Measurements from ENCODE around the gene ELMOD2. TPM values are rescaled to one million over a fixed set of nuclear protein-coding genes. Genes with fewer than 3 reads are reported as not detected.

ELMOD2 gene
- total RNA-seq, 1 experiment from 2014 or later, result 24.8 TPM

DNA sequence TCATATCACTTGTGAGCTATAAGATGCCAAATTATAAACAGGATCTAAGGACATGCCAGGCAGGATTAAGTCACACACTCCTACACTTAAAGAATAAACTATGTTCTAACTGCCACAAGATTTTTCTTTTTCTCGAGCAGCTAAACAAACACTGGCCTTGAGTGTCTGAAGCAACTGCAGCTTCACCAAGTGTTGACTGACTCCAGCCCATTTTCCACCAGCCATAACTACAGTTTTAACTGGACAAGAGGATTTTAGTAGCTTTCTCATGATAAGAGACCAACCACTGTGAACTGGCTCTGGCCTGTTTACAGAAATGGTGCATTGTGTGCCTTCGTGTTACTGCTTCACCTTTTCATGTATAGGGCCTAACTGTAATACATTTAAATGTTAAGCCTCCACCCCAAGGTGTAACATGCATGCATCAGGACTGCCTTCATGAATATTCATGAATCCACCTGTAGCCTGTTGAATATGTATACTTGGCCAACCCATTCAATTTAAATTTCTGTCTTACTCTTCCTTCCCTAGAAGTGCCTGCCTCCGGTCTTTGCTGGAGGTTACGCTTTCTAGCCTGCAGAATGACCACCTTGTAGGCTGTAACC lies 34.0 kb downstream of the ELMOD2 start:
- DNase-seq, result no peak
- Histone ChIP-seq H3K27me3 (ENCODE audit: control insufficient read depth, insufficient read depth, low read length) (no peaks in the 10 kb centered on the region; the same call in 1 of the 2 replicates), H3K36me3 (replicated peaks; ENCODE audit: control insufficient read depth, insufficient read depth, low read length) (no peaks in the 10 kb centered on the region), H3K4me3 (ENCODE audit: insufficient read depth, low read depth, low read length) (no peak overlapping the region)

DNA sequence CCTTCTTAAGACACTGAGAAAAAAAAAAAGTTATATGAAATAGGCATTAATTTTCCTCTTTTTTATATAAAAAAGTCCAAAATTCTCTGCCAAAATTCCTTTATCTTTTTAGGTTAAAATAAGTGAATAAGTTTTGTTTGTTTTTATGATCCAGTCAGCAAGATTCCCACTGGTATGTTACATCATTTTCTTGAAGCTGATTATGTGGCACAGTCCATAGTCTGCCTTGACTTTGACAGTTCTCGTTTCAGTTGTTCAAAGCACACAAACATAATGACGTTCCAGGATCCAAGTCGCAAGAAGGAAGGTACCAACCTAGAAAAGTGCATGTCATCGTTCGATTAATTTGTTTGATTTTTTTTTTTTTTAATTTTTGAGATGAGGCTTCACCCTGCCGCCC lies 35.7 kb downstream of the ELMOD2 start:
- H3K4me3 ChIP-seq (ENCODE audit: insufficient read depth, low read depth, low read length), result no peak overlapping the region
- H3K27me3 ChIP-seq (ENCODE audit: control insufficient read depth, insufficient read depth, low read length), result no peaks in the 10 kb centered on the region; the same call in 1 of the 2 replicates
- H3K36me3 ChIP-seq (replicated peaks; ENCODE audit: control insufficient read depth, insufficient read depth, low read length), result no peaks in the 10 kb centered on the region
- DNase-seq, result no peak

DNA sequence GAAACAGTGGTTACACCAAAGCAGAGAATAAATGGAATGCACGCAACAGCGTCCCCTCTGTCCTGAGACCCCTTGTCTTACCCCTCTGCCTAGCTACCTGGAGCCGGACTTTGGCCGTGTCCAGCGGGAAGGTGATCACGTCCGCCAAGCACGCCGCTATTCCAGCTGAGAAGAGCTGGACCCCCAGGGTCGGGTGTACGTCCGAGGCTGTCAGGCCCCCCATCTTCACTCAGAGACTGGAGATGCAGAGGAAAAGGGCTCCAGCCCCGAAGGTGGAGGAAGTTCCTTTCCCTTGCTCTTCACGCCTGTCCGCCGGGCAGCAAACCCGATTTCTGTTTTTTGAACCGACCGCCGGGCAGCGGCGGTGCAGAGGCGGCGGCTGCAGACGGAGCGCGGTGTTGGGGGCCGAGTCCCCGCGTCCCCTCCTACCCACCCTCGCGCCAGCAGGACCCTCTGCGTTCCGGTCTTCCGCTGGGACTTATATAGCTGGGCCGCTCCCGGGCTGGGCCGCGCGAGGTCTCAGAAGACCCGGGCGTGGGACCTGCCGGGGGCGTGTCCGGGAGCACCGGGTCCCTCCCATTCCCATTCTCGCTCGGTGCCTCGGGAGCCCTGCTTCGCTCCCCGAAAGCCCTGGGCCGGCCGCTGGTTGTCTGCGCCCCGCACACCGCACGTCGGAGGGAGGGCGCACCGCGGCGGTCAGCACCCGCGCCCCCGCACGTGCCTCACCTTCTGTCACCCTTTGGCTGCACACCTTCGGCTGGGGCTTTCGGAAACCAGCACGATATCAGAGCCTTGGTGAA lies 44.7 kb downstream of the ELMOD2 start, which contains the start of gene UCP1:
UCP1 (minus strand) TSS at position 455 of the 800 bp plus-strand sequence; CDS start at position 223, 232 bp downstream.
- peaks cover 49% of the 10 kb centered on the region for H3K27me3 ChIP-seq (ENCODE audit: control insufficient read depth, insufficient read depth, low read length)
- peak; percentile 90 for DNase-seq

DNA sequence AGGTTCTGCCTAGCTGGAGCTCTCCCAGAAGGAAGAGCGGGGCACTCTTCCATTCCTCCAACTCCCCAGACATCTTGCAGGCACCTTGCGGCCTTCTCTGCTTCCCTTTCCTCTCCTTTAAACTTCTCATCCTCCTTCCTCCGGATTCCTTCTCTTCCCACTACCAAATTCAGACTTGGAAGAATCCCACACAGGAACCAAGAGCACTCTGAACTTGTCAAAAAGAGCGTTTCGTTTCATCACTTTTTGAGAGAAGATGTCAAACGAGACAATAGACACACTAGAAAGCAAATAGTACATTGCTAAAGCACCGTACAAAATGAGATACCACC lies 45.3 kb downstream of the ELMOD2 start:
- H3K4me3 ChIP-seq (ENCODE audit: insufficient read depth, low read depth, low read length), result peak overlapping the region; percentile 47
- no peak for DNase-seq
- H3K27me3 ChIP-seq (ENCODE audit: control insufficient read depth, insufficient read depth, low read length), result peaks cover 49% of the 10 kb centered on the region
- H3K36me3 ChIP-seq (replicated peaks; ENCODE audit: control insufficient read depth, insufficient read depth, low read length), result no peaks in the 10 kb centered on the region

More for the DNA sequence above, 44.7 kb downstream of the ELMOD2 start, which contains the start of gene UCP1:
- H3K36me3 ChIP-seq (replicated peaks; ENCODE audit: control insufficient read depth, insufficient read depth, low read length), result no peaks in the 10 kb centered on the region
- peak within 1 kb of the TSS; percentile 47 for H3K4me3 ChIP-seq (ENCODE audit: insufficient read depth, low read depth, low read length)

DNA sequence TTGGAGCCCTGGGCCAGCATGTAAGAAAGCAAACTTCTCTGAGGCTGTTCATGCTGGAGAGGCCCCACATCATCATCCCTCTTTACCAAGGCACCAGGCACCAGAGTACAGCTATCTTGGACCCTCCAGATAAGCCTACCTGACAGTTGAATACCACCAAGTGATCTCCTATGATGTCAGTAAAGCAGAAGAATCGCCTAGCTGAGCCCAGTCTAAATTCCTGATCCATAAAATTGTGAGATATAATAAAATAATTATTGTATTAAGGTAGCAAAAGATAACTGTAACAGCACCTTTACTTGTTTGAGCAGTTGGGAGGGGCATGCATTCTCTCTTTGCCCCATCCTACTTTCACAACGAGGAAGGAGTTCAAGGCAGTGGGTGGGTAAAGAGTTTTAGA lies 47.7 kb downstream of the ELMOD2 start:
- H3K27me3 ChIP-seq (ENCODE audit: control insufficient read depth, insufficient read depth, low read length), result peaks cover 41% of the 10 kb centered on the region
- no peak overlapping the region for H3K4me3 ChIP-seq (ENCODE audit: insufficient read depth, low read depth, low read length)
- H3K36me3 ChIP-seq (replicated peaks; ENCODE audit: control insufficient read depth, insufficient read depth, low read length), result no peaks in the 10 kb centered on the region
- no peak for DNase-seq

DNA sequence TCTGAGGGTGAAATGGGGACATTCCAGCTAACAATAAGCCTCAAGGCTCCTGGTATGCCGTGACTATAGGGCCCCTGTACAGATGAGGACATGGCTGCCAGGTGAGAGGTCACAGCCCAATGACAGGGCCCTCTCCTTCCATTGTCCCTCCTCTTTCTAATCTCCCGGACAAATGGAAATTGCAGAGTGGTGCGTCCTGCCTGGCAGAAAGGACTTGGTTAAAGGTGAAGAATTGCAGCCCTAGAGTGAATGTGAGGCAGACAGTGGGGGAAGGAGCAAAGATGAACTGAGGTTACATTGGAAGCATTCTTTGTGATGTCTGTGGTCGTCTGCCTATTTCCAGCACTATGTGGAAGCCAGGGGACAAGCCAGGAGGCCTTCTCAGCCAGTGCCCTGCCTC lies 51.5 kb downstream of the ELMOD2 start:
- Histone ChIP-seq H3K27me3 (ENCODE audit: control insufficient read depth, insufficient read depth, low read length) (peaks cover 3% of the 10 kb centered on the region), H3K36me3 (replicated peaks; ENCODE audit: control insufficient read depth, insufficient read depth, low read length) (no peaks in the 10 kb centered on the region), H3K4me3 (ENCODE audit: insufficient read depth, low read depth, low read length) (no peak overlapping the region)
- no peak for DNase-seq

DNA sequence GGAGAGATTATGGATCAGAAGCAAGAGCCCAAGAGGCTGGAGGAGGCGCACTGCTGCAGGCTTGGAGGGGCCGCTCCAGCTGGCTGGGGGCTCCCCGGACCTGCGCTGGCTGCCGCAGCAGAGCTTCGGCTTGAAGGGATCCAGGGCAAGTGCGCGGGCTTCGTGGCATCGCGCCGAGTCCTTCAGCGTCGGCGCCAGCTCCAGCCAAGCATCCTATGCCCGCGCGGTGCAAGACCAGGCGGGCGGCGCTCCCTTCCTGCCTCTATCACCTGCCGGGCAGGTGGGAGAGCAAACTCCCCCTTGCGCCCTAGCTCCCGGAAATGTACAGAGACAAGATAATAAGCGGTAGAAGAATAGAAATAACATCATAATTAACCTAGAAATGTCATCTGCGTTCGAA lies 55.3 kb downstream of the ELMOD2 start:
- Histone ChIP-seq H3K36me3 (replicated peaks; ENCODE audit: control insufficient read depth, insufficient read depth, low read length) (no peaks in the 10 kb centered on the region), H3K4me3 (ENCODE audit: insufficient read depth, low read depth, low read length) (no peak overlapping the region), H3K27me3 (ENCODE audit: control insufficient read depth, insufficient read depth, low read length) (no peaks in the 10 kb centered on the region; the same call in 1 of the 2 replicates)
- DNase-seq, result no peak

DNA sequence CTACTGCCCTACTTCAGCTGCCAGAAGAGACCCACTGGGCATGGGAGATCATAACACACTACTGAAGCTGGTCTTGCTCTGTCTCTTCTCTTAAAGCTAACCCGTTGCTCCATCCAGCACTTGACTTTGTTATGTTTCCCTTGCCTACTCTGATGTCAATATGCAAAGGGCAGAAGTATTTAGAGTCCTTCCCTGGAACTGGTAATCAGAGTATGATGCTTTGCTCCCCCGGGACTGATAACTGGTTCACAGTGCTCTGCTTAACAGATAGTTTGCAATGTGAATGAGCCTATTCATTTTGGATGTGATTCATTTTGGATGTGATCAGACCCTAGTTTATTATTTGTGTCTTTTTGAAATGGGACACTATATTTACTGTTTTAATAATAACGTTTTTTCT lies 57.1 kb downstream of the ELMOD2 start:
- H3K36me3 ChIP-seq (replicated peaks; ENCODE audit: control insufficient read depth, insufficient read depth, low read length), result no peaks in the 10 kb centered on the region
- no peak overlapping the region for H3K4me3 ChIP-seq (ENCODE audit: insufficient read depth, low read depth, low read length)
- no peaks in the 10 kb centered on the region for H3K27me3 ChIP-seq (ENCODE audit: control insufficient read depth, insufficient read depth, low read length)
- DNase-seq, result no peak

DNA sequence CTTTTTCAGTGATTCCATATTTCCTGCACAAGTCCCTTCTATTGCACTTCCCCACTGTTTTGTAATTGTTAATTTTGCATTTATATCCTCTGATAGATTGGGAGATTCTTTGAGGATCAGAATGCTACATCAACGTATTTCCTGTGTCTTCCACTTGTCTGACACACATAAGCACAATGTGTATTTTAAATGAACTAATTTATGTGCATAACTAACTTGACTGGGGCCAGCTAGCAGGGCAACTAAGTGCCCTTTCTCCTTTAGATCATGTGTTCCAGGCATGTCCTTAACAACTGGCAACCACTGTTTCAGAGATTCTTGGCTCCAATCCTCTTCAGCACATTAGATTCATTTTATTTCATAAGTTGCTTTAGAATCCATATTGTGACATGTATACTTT lies 60.5 kb downstream of the ELMOD2 start:
- no peak overlapping the region for H3K4me3 ChIP-seq (ENCODE audit: insufficient read depth, low read depth, low read length)
- no peak for DNase-seq
- H3K36me3 ChIP-seq (replicated peaks; ENCODE audit: control insufficient read depth, insufficient read depth, low read length), result no peaks in the 10 kb centered on the region
- no peaks in the 10 kb centered on the region for H3K27me3 ChIP-seq (ENCODE audit: control insufficient read depth, insufficient read depth, low read length)

DNA sequence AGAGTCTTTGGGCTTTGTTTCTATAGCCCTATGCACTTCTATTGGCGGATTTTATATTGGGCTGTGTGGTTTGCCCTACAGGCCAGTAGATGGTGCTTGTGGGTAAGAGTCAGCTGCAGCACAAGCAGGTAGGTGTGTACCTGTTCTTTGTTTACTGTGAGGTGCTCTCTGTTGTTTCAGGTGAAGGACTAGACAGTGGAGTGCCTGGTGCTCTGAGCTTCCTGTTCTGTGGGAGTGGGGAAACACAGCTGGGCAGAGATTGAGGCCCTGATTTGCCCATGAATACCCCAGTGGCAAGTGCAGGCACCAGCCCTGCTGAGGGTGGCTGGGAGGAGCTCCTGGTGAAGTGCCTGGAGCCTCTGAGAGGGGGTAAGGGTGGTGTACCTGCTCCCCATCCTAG lies 71.1 kb downstream of the ELMOD2 start:
- no peaks in the 10 kb centered on the region for H3K27me3 ChIP-seq (ENCODE audit: control insufficient read depth, insufficient read depth, low read length)
- H3K4me3 ChIP-seq (ENCODE audit: insufficient read depth, low read depth, low read length), result no peak overlapping the region
- H3K36me3 ChIP-seq (replicated peaks; ENCODE audit: control insufficient read depth, insufficient read depth, low read length), result no peaks in the 10 kb centered on the region
- peak; percentile 76 for DNase-seq

DNA sequence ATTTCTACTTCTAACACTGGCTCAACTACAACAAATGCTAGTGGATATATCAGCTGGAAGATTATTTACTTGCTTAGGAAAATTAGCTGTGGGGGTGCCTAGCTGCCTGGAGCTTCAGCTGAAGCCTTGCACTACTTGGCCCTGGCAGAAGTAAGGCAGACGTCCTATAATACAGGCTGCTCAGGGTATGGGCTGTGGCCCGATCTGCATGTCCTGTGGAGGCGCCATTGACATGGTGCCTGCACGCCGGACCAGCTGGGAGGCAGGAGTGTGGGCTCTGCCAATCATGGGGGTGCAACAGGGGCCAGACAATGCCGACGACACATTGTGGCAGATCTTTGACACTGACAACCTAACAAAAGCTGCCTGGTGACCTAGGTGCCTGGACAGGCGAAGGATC lies 76.4 kb downstream of the ELMOD2 start:
- no peaks in the 10 kb centered on the region for H3K27me3 ChIP-seq (ENCODE audit: control insufficient read depth, insufficient read depth, low read length)
- H3K4me3 ChIP-seq (ENCODE audit: insufficient read depth, low read depth, low read length), result no peak overlapping the region
- DNase-seq, result no peak
- H3K36me3 ChIP-seq (replicated peaks; ENCODE audit: control insufficient read depth, insufficient read depth, low read length), result no peaks in the 10 kb centered on the region

DNA sequence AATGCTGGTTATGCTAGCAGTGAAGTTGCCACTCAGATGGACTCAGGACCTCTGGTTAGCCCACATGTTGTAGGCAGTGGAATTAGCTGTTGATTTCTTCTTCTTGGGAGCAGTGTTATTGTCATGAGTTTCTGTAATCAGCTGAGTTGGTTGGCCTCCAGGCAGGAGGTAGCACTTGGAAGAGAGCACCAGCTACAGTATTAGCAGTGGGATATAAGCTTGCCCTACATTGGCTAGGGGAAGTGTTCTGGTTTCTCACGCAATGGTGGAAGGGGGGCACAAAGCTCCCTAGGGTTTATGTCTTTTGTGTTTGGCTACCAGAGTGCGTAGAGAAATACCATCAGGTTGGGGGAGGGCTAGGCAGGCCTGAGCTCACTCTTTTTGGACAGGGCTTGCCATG lies 78.7 kb downstream of the ELMOD2 start:
- Histone ChIP-seq H3K36me3 (replicated peaks; ENCODE audit: control insufficient read depth, insufficient read depth, low read length) (no peaks in the 10 kb centered on the region), H3K27me3 (ENCODE audit: control insufficient read depth, insufficient read depth, low read length) (no peaks in the 10 kb centered on the region), H3K4me3 (ENCODE audit: insufficient read depth, low read depth, low read length) (no peak overlapping the region)
- DNase-seq, result no peak

DNA sequence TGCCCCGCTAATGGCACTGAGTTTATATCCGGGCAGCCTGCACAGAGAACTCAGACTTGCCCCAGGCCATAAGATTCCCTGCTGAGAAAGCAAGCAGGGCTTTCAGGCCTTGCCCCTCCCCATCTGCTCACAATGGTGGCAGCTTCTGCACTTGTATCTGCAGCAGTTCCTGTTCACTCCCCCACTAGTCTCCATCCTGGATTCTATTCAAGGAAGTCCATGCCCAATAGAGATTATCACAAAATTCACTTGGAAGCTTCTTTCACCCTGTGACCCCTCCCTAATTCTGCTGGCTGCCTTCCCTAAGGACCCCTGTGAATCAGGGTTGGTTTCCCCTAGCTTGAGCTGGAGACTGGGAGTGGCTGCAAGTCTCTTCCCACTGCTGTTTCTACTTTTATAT lies 79.3 kb downstream of the ELMOD2 start:
- Histone ChIP-seq H3K4me3 (ENCODE audit: insufficient read depth, low read depth, low read length) (no peak overlapping the region), H3K36me3 (replicated peaks; ENCODE audit: control insufficient read depth, insufficient read depth, low read length) (no peaks in the 10 kb centered on the region), H3K27me3 (ENCODE audit: control insufficient read depth, insufficient read depth, low read length) (no peaks in the 10 kb centered on the region)
- no peak for DNase-seq
